Naive thymus-derived CD8-positive, alpha-beta T cell (primary cell): ENCODE results near the gene PPRC1. TPM values are rescaled to one million over a fixed set of nuclear protein-coding genes. Genes with fewer than 3 reads are reported as not detected.
A peak's percentile ranks its signal among the peaks of the same experiment; 100 is the strongest.

ENCODE experiments used
- ATAC-seq, 2 donors: fragments of 150-1000 bp; cut with Tn5 transposase in 1 of 2; sonication (Bioruptor Pico), chemical (Tn5 transposase) in 1 of 2; 1 replicate in 1 of 2; 2 replicates in 1 of 2; pipeline ENCODE4 v1.10.0; 2021; ENCODE audit warnings: mild to moderate bottlenecking in 2 of 2, moderate library complexity in 2 of 2
- POLR2A ChIA-PET: fragments of 350-600 bp; sonication (Branson Sonifier 250); formaldehyde crosslinking; loops from one replicate; lab custom pipeline; 2021; ENCODE audit warnings: antibody characterized with exemption; lab: Charles Lee
- DNase-seq, 10 donors: peaks; one replicate each; pipeline versions ENCODE4 v3.0.0 to v3.0.0-alpha.2; 2020 to 2022
- H3K27ac Mint-ChIP-seq, 10 donors: one replicate each; pipeline ENCODE4 v1.8.0; 2020 to 2022; ENCODE audit warnings: mild to moderate bottlenecking in 10 of 10, mixed read lengths in 10 of 10, moderate library complexity in 4 of 10, inconsistent platforms in 1 of 10
- H3K27me3 Mint-ChIP-seq, 5 donors: one replicate each; pipeline ENCODE4 v1.8.0; 2021 to 2022; ENCODE audit warnings: mixed read lengths in 5 of 5
- H3K36me3 Mint-ChIP-seq, 3 donors: one replicate each; pipeline ENCODE4 v1.8.0; 2020 to 2022; ENCODE audit warnings: mixed read lengths in 3 of 3, mild to moderate bottlenecking in 2 of 3, inconsistent platforms in 1 of 3
- H3K4me1 Mint-ChIP-seq, 4 donors: one replicate each; pipeline ENCODE4 v1.8.0; 2021 to 2022; ENCODE audit warnings: mixed read lengths in 4 of 4
- H3K4me3 Mint-ChIP-seq, 10 donors: one replicate each; pipeline ENCODE4 v1.8.0; 2020 to 2022; ENCODE audit warnings: mild to moderate bottlenecking in 10 of 10, mixed read lengths in 10 of 10, moderate library complexity in 6 of 10, inconsistent platforms in 1 of 10
- H3K9me3 Mint-ChIP-seq, 9 donors: one replicate each; pipeline ENCODE4 v1.8.0; 2020 to 2022; ENCODE audit warnings: mixed read lengths in 9 of 9, mild to moderate bottlenecking in 3 of 9, inconsistent platforms in 1 of 9, moderate library complexity in 1 of 9
- polyA plus RNA-seq, 3 donors: library from polyadenylated mRNA; unstranded; fragments of 300-500 nt; fragmentation: Illumina TruSeq; gene quantifications; one replicate each; pipeline ENCODE4 v1.2.3, GENCODE V29; 2021
- total RNA-seq, 8 experiments: library from RNA in 2 of 8; stranded (reverse) in 2 of 8; gene quantifications; one replicate each; pipeline ENCODE4 v1.2.3 and lab custom pipeline; 2021 to 2026

PPRC1 gene
- total and polyA plus RNA-seq, 5 experiments from 2014 or later, result 6.2 to 45.1 (median 23.7) TPM

- Mint-ChIP-seq H3K4me1 (peaks cover 36 to 65% (median 57%) of the 10 kb centered on the region in 4 donors), H3K27me3 (no peaks in the 10 kb centered on the region), H3K9me3 (no peaks in the 10 kb centered on the region), H3K36me3 (no peaks in the 10 kb centered on the region), H3K4me3 (peak within 1 kb of the TSS; percentile 89 to 97 (median 94)), H3K27ac (peak within 1 kb of the TSS; percentile 97 to 99 (median 98))
- DNase-seq (peak; percentile 53 to 87 (median 73)), ATAC-seq (peak; percentile 48 to 50)
- POLR2A ChIA-PET, result interaction anchor here (0.7 to 2.8 kb wide), 12 partner anchors 9 to 302 kb away, joined by 3 to 32 read pairs (median 4); partner anchors contain the start of genes ARMH3, FBXL15, NOLC1 and OGA
Measured at GRCh38 chr10:102120142-102120990, 12.5 kb upstream of the PPRC1 start, which contains the start of gene LDB1. TSS of gene LDB1 (minus strand) at chr10:102120368. CDS start at chr10:102120110, 258 bp downstream.

- Mint-ChIP-seq H3K4me3 (peak overlapping the region; percentile 87 to 95 (median 91)), H3K9me3 (no peaks in the 10 kb centered on the region), H3K4me1 (peaks cover 32 to 57% (median 49%) of the 10 kb centered on the region in 4 donors), H3K27me3 (no peaks in the 10 kb centered on the region), H3K27ac (peak overlapping the region; percentile 97 to 99 (median 98)), H3K36me3 (no peaks in the 10 kb centered on the region)
- ATAC-seq, result no peak
- POLR2A ChIA-PET, result interaction anchor here (0.6 to 2.8 kb wide), 15 partner anchors 9 to 358 kb away, joined by 3 to 32 read pairs (median 3); partner anchors contain the start of genes ARMH3, FBXL15, NOLC1 and NPM3
- peak in 4 of 10 donors; percentile 22 to 41 (median 30) for DNase-seq
Measured at GRCh38 chr10:102120991-102121738, 11.7 kb upstream of the PPRC1 start.

- Mint-ChIP-seq H3K4me1 (peaks cover 29 to 50% (median 42%) of the 10 kb centered on the region in 4 donors), H3K9me3 (no peaks in the 10 kb centered on the region), H3K36me3 (no peaks in the 10 kb centered on the region), H3K27me3 (no peaks in the 10 kb centered on the region), H3K27ac (peak overlapping the region; percentile 97 to 99 (median 98)), H3K4me3 (peak overlapping the region; percentile 87 to 95 (median 91))
- POLR2A ChIA-PET, result interaction anchor here (0.6 to 2.8 kb wide), 9 partner anchors 10 to 357 kb away, joined by 3 to 32 read pairs (median 3); partner anchors contain the start of genes ARMH3, NOLC1, NPM3 and OGA
- DNase-seq (no peak), ATAC-seq (no peak)
Measured at GRCh38 chr10:102121739-102122372, 11.0 kb upstream of the PPRC1 start.

GRCh38 chr10:102122450-102122849 lies 10.4 kb upstream of the PPRC1 start:
- Mint-ChIP-seq H3K27me3 (no peaks in the 10 kb centered on the region), H3K27ac (peak overlapping the region in 8 of 10 donors; percentile 40 to 99 (median 98)), H3K9me3 (no peaks in the 10 kb centered on the region), H3K36me3 (no peaks in the 10 kb centered on the region), H3K4me1 (peaks cover 25 to 44% (median 37%) of the 10 kb centered on the region in 4 donors), H3K4me3 (peak overlapping the region in 3 of 10 donors; percentile 7 to 46 (median 24))
- DNase-seq (no peak), ATAC-seq (no peak)
- POLR2A ChIA-PET, result interaction anchor here (0.7 to 2.8 kb wide), 6 partner anchors 10 to 357 kb away, joined by 3 to 32 read pairs (median 4); partner anchors contain the start of genes NOLC1, NPM3, OGA and PPRC1

GRCh38 chr10:102123223-102123622 lies 9.6 kb upstream of the PPRC1 start:
- Mint-ChIP-seq H3K9me3 (no peaks in the 10 kb centered on the region), H3K4me3 (no peak overlapping the region), H3K27me3 (no peaks in the 10 kb centered on the region), H3K36me3 (no peaks in the 10 kb centered on the region), H3K4me1 (peaks cover 18 to 36% (median 29%) of the 10 kb centered on the region in 4 donors), H3K27ac (peak overlapping the region in 6 of 10 donors; percentile 13 to 99 (median 92))
- POLR2A ChIA-PET, result interaction anchor here (0.7 to 1.4 kb wide), 3 partner anchors 9 to 12 kb away, joined by 3 to 7 read pairs (median 4); partner anchors contain the start of gene PPRC1
- ATAC-seq, result no peak
- no peak for DNase-seq

- Mint-ChIP-seq H3K4me3 (no peak overlapping the region), H3K4me1 (peaks cover 27 to 44% (median 34%) of the 10 kb centered on the region in 4 donors), H3K27ac (peak overlapping the region in 2 of 10 donors; percentile 95 to 97), H3K27me3 (no peaks in the 10 kb centered on the region), H3K36me3 (peaks cover 0 to 2% (median 0%) of the 10 kb centered on the region in 3 donors), H3K9me3 (no peaks in the 10 kb centered on the region)
- no peak for ATAC-seq
- DNase-seq, result no peak
- POLR2A ChIA-PET, result interaction anchor here (0.5 to 2.7 kb wide), 10 partner anchors 8 to 347 kb away, joined by 3 to 32 read pairs (median 6); partner anchors contain the start of genes LDB1 and NOLC1
Measured at GRCh38 chr10:102131286-102132170, 1.3 kb upstream of the PPRC1 start.

- no peak for ATAC-seq
- POLR2A ChIA-PET, result interaction anchor here (0.5 to 2.7 kb wide), 7 partner anchors 9 to 182 kb away, joined by 3 to 32 read pairs (median 6); partner anchors contain the start of genes LDB1 and NOLC1
- Mint-ChIP-seq H3K27ac (peak overlapping the region; percentile 90 to 99 (median 98)), H3K4me1 (peaks cover 28 to 44% (median 38%) of the 10 kb centered on the region in 4 donors), H3K9me3 (no peaks in the 10 kb centered on the region), H3K36me3 (peaks cover 0 to 2% (median 0%) of the 10 kb centered on the region in 3 donors), H3K27me3 (no peaks in the 10 kb centered on the region), H3K4me3 (peak overlapping the region; percentile 96 to 100 (median 99))
- DNase-seq, result no peak
Measured at GRCh38 chr10:102132193-102132562, 662 bp upstream of the PPRC1 start.

- Mint-ChIP-seq H3K4me3 (peak overlapping the region; percentile 96 to 100 (median 99)), H3K27me3 (no peaks in the 10 kb centered on the region), H3K4me1 (peaks cover 28 to 49% (median 44%) of the 10 kb centered on the region in 4 donors), H3K27ac (peak overlapping the region; percentile 86 to 99 (median 98)), H3K9me3 (no peaks in the 10 kb centered on the region), H3K36me3 (peaks cover 0 to 12% (median 0%) of the 10 kb centered on the region in 3 donors)
- DNase-seq (peak in 4 of 10 donors; percentile 32 to 70 (median 36)), ATAC-seq (no peak)
- POLR2A ChIA-PET, result interaction anchor here (1.2 to 1.9 kb wide), 2 partner anchors 19 kb away, joined by 6 to 9 read pairs; partner anchors contain the start of gene NOLC1
Measured at GRCh38 chr10:102133373-102134195, 744 bp downstream of the PPRC1 start.

GRCh38 chr10:102134416-102134815 lies 1.6 kb downstream of the PPRC1 start:
- Mint-ChIP-seq H3K36me3 (peaks cover 0 to 20% (median 1%) of the 10 kb centered on the region in 3 donors), H3K27me3 (no peaks in the 10 kb centered on the region), H3K4me1 (peaks cover 30 to 57% (median 44%) of the 10 kb centered on the region in 4 donors), H3K27ac (peak overlapping the region; percentile 79 to 96 (median 90)), H3K9me3 (no peaks in the 10 kb centered on the region), H3K4me3 (peak overlapping the region; percentile 96 to 100 (median 99))
- ATAC-seq (no peak), DNase-seq (no peak)
- POLR2A ChIA-PET, result interaction anchor here (0.6 to 1.9 kb wide), 3 partner anchors 12 to 18 kb away, joined by 3 to 9 read pairs (median 3); partner anchors contain the start of gene NOLC1
